ENCODE data around the gene TSSC4.
"Not testable (repeated sequence)": the region's sequence is repeated elsewhere in the genome, so short reads cannot be mapped to it uniquely, and the experiment has no call there.

Gene TSSC4

DNA sequence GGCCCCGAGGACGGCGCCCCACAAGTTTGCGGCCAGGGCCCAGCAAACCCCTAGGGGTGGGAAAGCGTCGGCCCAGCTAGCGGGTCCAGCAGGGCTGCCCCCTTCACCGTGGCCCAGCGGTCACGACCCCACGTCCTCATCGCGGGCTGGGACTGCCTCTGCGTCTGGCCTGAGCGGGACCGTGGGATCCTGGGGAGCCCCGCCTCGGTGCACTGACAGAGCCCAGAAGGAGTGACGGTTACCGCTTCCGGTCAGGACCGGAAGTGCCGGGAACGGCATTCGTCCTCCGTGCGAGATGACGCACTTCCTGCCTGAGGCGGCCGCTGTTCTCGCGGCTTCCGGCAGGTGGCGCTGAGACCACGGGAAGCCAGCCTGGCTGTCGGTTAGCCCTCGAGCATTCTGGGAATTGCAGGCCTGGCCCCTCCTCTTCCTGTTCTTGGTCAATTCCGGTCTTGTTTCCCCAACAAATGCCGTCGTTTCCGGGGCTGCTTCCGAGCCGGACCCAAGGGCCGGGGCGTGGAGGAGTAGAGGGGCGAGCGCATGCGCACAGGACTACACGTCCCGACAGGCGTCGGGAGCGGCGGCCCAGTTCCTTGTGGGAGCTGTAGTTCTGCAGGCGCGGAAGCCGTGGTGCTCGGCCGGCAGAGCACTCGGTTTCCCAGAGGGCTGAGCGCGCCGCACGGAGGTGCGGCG lies at the start of gene TSSC4:
Gene TSSC4, plus strand, starts transcription at position 682 of the 693 bp plus-strand sequence. CDS start 1,884 bp downstream, outside the sequence.
- peak; percentile 93 for DNase-seq (ENCODE audit: low read depth)

GRCh38 chr11:2351701-2352100 lies 48.8 kb upstream of the TSSC4 start:
- DNase-seq (ENCODE audit: low read depth), result no peak

GRCh38 chr11:2352420-2352819 lies 48.1 kb upstream of the TSSC4 start:
- no peak for DNase-seq (ENCODE audit: low read depth)

- no peak for DNase-seq (ENCODE audit: low read depth)
These were observed 45.4 kb upstream of the TSSC4 start for GRCh38 chr11:2355000-2355644.

DNA sequence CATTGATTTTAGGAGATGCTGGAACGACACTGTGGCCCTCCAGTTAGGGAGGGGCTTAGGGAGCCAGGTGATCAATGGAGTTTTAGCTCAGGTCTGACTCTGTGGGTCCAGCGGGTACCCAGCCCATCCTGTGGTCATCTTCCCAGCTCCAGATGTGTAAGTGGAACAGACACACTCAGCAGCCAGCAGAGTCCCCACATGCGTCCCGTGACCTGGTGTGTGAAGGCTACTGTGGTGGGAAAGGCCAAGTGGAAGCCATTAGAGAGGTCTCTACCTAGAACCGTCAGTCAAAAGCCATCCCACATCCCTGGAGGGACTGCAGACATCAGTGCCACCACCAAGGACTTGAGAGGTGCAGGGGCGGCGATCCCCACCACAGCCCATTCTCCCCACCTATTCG lies 43.3 kb upstream of the TSSC4 start:
- no peak for DNase-seq (ENCODE audit: low read depth)

DNA sequence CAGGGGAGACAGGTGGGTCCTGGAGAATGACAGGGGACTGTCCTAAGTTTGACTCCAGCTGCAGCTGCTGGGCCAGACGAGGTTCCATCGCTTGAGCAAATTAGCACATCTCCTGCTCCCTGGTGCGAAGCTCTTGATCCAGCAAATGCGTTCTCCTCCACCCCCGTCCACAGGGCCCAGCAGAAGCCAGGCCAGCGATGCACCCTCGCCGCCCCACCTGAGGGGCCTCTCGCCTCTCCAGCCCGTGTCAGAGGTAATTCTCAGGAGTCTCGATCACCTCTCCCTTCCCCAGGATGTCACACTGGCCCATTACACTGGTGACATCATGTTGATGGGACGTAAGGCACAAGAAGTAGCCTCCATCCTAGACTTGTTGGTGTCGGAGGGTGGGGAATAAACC lies 42.9 kb upstream of the TSSC4 start:
- DNase-seq (ENCODE audit: low read depth), result not testable (repeated sequence)

DNA sequence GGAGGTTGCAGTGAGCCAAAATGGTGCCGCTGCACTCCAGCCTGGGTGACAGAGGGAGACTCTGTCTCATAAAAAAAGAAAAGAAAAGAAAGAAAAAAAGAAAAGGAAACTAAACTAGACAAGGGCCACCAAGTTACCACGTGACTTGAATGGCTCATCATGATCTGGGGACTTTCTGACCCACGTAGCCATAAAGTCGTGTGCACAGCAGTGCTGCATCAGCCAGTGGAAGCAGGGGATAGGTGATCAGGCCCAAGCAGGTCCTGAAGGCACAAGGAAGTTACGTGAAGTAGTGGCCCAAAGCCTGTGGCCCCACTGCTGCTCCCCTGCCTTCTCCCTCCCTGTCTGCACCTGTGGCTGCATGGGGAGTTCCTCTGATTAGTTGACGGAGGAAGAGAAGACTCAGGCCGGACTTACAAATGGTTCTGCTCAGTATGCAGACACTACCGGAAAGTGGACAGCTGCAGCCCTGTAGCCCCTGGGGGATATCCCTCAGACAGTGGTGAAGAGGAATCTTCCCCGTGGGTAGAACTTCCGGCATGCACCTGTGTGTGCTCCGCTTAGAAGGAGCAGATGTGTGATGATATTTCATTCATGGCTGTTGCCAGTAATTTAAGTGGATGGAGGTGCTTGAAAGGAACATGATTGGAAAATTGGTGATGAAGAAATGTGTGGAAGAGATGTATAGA lies 41.7 kb upstream of the TSSC4 start:
- no peak for DNase-seq (ENCODE audit: low read depth)

- no peak for DNase-seq (ENCODE audit: low read depth)
These were observed 41.0 kb upstream of the TSSC4 start for GRCh38 chr11:2359557-2359956.

- DNase-seq (ENCODE audit: low read depth), result no peak
These were observed 40.4 kb upstream of the TSSC4 start for GRCh38 chr11:2360081-2360642.

GRCh38 chr11:2361565-2361964 lies 39.0 kb upstream of the TSSC4 start:
- no peak for DNase-seq (ENCODE audit: low read depth)

GRCh38 chr11:2362414-2362813 lies 38.1 kb upstream of the TSSC4 start:
- no peak for DNase-seq (ENCODE audit: low read depth)

- DNase-seq (ENCODE audit: low read depth), result no peak
These were observed 37.4 kb upstream of the TSSC4 start for GRCh38 chr11:2363130-2363529.

DNA sequence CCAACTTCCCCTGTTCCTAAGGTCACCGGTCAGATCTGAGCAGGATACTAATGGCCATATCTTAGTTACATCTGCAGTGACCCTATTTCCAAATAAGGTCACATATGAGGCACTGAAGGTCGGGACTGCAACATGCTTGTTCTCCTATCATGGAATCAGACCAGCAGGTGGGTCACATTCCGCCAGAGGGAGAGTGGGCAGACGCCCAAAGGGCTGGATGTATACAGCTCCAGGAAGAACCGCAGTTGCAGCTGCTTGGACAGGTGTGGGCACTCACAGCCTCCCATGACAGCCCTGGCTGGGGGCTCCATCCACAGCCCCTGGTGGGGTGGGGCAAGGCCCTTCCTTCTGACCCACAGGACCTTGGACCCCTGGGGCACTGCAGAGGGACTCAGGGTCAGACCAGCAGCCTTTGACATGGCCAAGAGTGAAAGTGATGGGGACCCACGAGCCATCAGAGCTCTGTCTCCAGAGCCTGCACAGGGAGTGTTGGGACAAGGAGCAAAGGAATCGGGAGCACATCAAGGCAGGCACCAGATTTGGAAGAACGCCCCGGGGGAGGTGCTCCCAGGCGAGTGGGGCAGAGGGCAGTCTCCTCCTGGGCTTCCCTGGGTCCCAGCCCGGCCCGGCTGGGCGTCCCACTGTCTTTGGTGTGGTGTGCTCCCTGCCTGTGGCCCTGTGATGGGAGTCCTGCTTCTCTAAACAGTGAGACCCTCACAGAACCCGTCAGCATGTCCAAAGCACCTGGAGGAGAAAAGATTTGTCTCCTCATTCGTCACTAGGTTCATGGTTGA lies 36.8 kb upstream of the TSSC4 start:
- DNase-seq (ENCODE audit: low read depth), result no peak

- DNase-seq (ENCODE audit: low read depth), result not testable (repeated sequence)
These were observed 36.2 kb upstream of the TSSC4 start for GRCh38 chr11:2364386-2364785.

GRCh38 chr11:2365571-2366210 lies 34.9 kb upstream of the TSSC4 start:
- DNase-seq (ENCODE audit: low read depth), result no peak

- DNase-seq (ENCODE audit: low read depth), result no peak
These were observed 34.3 kb upstream of the TSSC4 start for GRCh38 chr11:2366276-2366675.

DNA sequence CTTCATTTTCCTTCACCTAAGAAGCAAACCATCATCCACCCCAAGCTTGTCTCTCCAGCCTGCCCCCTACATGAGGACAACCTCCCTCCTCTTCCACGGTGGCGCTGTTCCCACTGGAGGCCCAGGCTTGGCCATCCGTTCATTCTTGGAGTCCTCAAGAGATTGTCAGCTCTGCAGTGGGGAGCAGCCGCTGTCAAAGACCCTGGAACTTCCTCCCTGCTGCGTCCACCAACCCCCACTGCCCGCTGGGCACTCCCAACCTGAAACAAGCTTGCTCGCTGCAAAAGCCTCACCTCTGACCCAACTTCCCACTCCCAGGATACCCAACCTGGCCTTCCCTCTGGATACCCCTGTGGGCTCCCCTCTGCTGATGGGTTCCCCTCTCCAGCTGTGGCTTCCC lies 33.8 kb upstream of the TSSC4 start:
- no peak for DNase-seq (ENCODE audit: low read depth)

DNA sequence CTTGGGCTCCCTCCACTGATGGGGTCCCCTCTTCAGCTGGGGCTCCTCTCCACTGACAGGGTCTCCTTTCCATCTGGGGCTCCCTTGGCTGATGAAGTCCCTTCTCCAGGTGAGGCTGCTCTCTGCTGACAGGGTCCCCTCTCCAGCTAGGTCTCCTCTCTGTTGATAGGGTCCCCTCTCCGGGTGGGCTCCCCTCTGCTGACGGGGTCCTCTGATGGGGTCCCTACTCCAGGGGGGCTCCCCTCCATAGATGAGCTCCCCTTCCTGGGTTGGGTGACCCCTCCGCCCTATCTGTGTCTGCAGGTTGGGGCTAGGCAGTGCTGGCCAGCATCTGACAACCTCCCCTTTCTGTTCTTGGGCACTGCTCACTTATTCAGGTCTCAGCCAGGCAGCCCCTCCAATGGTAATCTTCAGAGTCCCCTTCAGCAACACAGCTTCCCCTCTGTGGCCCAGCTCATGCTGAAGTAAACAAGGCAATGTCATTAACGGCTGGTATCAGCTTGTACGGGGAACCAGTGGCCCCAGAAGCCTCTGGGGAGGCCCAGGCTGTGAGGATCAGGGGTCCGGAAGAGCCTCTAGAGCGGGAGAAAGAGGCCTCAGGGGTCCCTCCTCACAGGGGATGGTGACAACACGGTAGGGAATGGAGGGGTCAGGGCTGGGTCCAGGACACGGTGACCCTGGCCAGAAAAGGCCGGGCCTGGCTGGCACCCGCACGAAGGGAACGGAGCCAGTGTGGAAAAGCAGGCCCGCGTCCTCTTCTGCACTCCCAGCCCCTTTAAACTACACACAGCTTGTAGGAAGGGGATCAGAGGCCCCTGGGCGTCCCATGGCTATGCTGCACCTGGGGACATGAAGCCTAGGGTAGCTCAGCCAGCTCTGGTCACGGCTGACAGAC lies 33.0 kb upstream of the TSSC4 start:
- no peak for DNase-seq (ENCODE audit: low read depth)

DNA sequence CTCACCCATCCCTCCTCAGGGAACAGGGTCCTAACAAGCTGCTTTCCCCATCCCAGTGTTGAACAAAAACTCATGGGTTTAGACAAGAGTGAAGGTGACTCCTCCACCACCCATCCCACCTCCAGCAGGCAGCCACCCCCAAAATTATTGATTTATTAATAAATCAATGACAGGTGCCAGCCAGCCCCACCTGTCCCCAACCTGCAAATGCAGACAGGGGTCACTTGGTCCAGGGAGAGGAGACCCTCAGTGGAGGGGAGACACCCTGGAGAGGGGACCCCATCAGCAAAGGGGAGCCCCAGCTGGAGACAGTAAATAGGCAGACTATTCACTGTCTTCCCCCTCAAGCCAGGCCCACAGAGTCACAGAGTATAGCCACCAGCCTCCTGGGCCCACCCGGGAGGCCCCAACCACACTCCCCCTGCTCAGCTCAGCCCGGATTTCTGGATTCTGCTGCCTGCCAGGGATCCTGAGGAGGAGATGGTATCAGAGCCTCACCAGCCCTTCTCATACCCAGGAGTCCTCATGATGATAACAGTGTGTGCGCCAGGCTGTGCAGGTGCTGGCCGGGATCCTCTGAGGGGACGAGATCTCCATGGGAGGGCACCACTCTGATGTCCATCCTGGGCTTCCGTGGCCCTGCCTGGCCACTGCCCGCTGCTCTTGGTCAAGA lies 32.2 kb upstream of the TSSC4 start:
- no peak for DNase-seq (ENCODE audit: low read depth)

DNA sequence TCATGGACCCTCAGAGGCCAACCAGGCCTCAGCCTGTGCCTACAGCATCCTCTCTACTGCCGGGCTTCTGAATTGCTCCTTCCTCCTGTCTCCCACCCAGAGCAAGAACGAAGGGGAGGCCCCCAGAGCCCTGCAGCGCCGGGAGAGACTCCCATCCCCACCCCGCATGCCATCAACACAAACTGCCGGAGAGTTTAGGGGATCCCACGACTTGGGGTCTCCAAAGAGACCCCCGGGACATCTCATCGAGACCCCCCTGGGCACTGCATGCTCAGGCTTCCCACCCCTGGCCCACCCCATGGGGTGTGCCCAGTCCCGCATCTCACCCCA lies 31.7 kb upstream of the TSSC4 start:
- DNase-seq (ENCODE audit: low read depth), result no peak
